Testis (tissue), 3 donors: ENCODE results near the gene COTL1. TPM values are rescaled to one million over a fixed set of nuclear protein-coding genes. Genes with fewer than 3 reads are reported as not detected.

Source experiments
- DNase-seq: peaks from one replicate; pipeline ENCODE4 v3.0.0-alpha.2; 2019
- H3K27ac ChIP-seq, 2 donors: fragments of 200-600 bp; sonication (generic); one replicate each; pipeline ENCODE4 v1.5.1; 2019
- H3K27me3 ChIP-seq: fragments of 200-600 bp; sonication (generic); one replicate; pipeline ENCODE4 v1.5.1; 2019
- H3K36me3 ChIP-seq: fragments of 200-600 bp; sonication (generic); one replicate; pipeline ENCODE4 v1.5.1; 2017; ENCODE audit warnings: low read depth; ENCODE audit errors: missing control alignments
- H3K4me1 ChIP-seq: fragments of 200-600 bp; sonication (generic); one replicate; pipeline ENCODE4 v1.5.1; 2019
- H3K4me3 ChIP-seq, 2 donors: fragments of 200-600 bp; sonication (generic); one replicate each; pipeline ENCODE4 v1.5.1; 2017 to 2019
- H3K9me3 ChIP-seq: fragments of 200-600 bp; sonication (generic); one replicate; pipeline ENCODE4 v1.5.1; 2017
- POLR2A ChIP-seq: fragments of 450-650 bp; IDR thresholded peaks from one replicate; pipeline ENCODE4 v1.6.1; 2017; ENCODE audit warnings: antibody characterized with exemption, mild to moderate bottlenecking, moderate library complexity
- WGBS, 2 donors: methylation state at CpG; one replicate each; pipeline ENCODE4 v1.1.5; 2018; 5-methylcytosine and 5-hydroxymethylcytosine counted together
- intact Hi-C: fragments of 100-400 bp; cut with DNase I; formaldehyde crosslinking; loops from one replicate; pipeline ENCODE4 v1.15.1; 2023; ENCODE audit warnings: low total_unique reads
- polyA plus RNA-seq: library from polyadenylated mRNA; stranded (reverse); fragments of 350-450 nt; fragmentation: Illumina TruSeq; extraction: RNeasy Lipid Tissue Mini Kit (QIAGEN cat#74804); gene quantifications from one replicate; pipeline ENCODE4 v1.2.3, GENCODE V29; 2014; ENCODE audit warnings: low read depth, low replicate concordance; ENCODE audit not compliant: insufficient read depth
- total RNA-seq, 2 donors: library from RNA; depleted of rRNA; stranded (reverse); fragments of >200 nt; gene quantifications; one replicate each; pipeline ENCODE4 v1.2.3, GENCODE V29; 2016
- TF ChIP-seq, protein P1 (sequence below), 3 experiments: fragments of 450-650 bp in 2 of 3; fragments of 200-600 bp in 1 of 3; sonication (generic) in 1 of 3; IDR thresholded peaks; one replicate each; pipeline ENCODE4 v1.5.1; 2016 to 2019; ENCODE audit warnings: antibody characterized with exemption in 3 of 3, mild to moderate bottlenecking in 2 of 3, moderate library complexity in 1 of 3

COTL1 gene
- total and polyA plus RNA-seq, 3 donors from 2014 or later: 56.9 to 124 (median 61.9) TPM

DNA sequence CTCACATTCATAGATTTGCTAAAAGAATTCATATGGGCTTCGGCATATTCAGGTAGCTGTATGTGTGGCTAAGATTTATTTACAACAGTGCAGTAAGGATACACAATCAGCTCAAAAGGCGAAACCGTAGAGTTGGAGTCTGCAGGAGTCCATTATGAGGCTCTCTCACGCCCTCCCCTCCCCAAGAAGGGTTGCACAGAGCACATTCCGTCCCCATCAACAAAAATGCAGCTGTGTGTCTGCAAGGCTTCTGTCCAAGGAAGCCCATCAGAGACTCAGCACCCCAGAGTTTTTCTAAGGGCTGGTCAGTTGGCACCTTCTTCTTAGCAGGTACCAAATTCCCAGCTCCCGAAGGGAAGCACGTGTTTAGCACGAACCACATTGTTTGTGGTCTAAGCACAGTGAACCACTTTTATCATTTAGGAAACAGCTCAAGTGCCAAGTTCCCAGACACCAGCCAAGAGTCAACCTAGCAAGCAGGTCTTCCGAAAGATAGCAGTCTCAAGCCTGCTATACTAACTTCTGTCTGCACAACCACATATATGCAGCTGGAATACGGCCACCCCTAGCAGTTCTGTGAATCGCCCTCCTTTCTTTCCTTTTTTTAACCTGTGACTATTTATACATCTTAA is 84.9 kb downstream of the COTL1 start:
- 66 to 75% methylated on average over 11 of the region's 11 CpGs for WGBS, 2 donors
- intact Hi-C loops: no loop called here
- Histone ChIP-seq H3K27ac (peak overlapping the region in 1 of 2 donors; percentile 60), H3K4me1 (peaks cover 18% of the 10 kb centered on the region), H3K9me3 (no peaks in the 10 kb centered on the region), H3K4me3 (no peak overlapping the region), H3K27me3 (no peaks in the 10 kb centered on the region), H3K36me3 (no peaks in the 10 kb centered on the region)
- TF ChIP-seq, protein P1, sequence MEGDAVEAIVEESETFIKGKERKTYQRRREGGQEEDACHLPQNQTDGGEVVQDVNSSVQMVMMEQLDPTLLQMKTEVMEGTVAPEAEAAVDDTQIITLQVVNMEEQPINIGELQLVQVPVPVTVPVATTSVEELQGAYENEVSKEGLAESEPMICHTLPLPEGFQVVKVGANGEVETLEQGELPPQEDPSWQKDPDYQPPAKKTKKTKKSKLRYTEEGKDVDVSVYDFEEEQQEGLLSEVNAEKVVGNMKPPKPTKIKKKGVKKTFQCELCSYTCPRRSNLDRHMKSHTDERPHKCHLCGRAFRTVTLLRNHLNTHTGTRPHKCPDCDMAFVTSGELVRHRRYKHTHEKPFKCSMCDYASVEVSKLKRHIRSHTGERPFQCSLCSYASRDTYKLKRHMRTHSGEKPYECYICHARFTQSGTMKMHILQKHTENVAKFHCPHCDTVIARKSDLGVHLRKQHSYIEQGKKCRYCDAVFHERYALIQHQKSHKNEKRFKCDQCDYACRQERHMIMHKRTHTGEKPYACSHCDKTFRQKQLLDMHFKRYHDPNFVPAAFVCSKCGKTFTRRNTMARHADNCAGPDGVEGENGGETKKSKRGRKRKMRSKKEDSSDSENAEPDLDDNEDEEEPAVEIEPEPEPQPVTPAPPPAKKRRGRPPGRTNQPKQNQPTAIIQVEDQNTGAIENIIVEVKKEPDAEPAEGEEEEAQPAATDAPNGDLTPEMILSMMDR (IDR thresholded peaks at IDR 0.05): no peak
- no peak for TF ChIP-seq POLR2A
- DNase-seq: peak; percentile 38

DNA sequence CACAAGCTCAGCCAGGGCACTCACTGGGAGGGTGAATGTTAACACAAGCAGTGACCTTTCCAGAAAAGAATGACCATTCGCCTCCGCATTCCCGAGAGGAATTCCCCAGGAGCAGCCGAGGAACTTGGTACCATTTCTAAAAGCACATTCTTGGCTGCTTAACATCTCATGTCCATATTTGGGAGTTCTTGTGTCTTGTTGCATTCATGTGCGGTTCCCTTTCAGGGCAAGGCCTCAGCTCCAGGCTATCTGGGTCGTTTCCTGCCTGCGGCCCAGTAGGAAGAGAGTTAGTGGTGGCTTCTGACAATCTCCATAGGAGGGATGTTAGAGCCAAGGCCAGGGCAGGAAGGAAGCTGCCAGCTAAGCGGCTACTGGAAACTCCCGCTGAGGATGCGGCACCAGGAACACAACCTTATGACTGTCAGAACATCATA is 85.6 kb downstream of the COTL1 start:
- peak overlapping the region in 1 of 2 donors; percentile 60 for H3K27ac ChIP-seq
- TF ChIP-seq, protein P1 (IDR thresholded peaks at IDR 0.05): no peak
- TF ChIP-seq POLR2A: no peak
- H3K36me3 ChIP-seq: no peaks in the 10 kb centered on the region
- intact Hi-C loops: no loop called here
- peak; percentile 72 for DNase-seq
- no peaks in the 10 kb centered on the region for H3K9me3 ChIP-seq
- WGBS, 2 donors: 21 to 34% methylated on average over 10 of the region's 10 CpGs
- H3K4me3 ChIP-seq: no peak overlapping the region
- H3K27me3 ChIP-seq: no peaks in the 10 kb centered on the region
- peaks cover 24% of the 10 kb centered on the region for H3K4me1 ChIP-seq

DNA sequence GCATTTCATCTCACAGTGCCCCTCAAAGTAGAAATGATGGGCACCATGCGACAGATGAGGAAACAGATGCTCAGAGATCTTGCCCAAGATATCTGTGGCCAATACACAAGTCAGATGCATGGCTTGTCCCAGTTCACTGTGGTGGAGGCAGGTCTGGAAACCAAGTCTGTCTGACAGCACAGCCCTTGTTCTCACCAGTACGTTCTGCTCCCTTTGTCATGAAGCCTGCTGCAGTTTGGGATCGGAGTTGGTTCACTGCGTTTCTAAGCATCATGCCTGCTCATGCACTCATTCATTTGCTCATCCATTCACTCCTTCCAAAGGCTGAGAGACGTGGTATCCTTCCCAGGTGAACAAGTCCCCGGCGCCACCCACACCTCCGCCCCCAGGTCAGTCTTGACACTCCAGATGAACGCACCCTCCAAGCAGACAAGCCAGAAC is 86.2 kb downstream of the COTL1 start:
- Histone ChIP-seq H3K27ac (no peak overlapping the region), H3K4me3 (no peak overlapping the region), H3K36me3 (no peaks in the 10 kb centered on the region), H3K27me3 (no peaks in the 10 kb centered on the region), H3K4me1 (peaks cover 30% of the 10 kb centered on the region), H3K9me3 (no peaks in the 10 kb centered on the region)
- 58 to 60% methylated on average over 8 to 9 of the region's 9 CpGs for WGBS, 2 donors
- TF ChIP-seq POLR2A: no peak
- TF ChIP-seq, protein P1 (IDR thresholded peaks at IDR 0.05): no peak
- no peak for DNase-seq
- intact Hi-C loops: no loop called here

DNA sequence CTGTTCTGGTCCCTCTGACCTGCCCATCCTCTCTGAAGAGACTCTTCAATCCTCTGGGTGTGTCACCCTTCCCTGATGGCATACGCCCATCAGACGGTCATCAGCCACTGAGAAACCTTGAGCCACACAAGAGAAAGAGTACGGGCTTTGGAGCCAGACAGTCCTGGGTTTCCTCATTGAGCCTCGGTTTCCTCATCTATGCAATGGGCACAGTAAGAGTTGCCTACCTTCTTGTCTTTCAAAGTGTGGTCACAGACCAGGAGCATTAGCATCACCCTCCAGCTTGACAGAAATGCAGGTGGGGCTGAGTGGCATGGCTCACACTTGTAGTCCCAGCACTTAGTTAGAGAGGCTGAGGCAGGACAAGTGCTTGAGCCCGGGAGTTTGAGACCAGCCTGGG is 87.3 kb downstream of the COTL1 start:
- intact Hi-C loops: no loop called here
- Histone ChIP-seq H3K27ac (no peak overlapping the region), H3K9me3 (no peaks in the 10 kb centered on the region), H3K27me3 (no peaks in the 10 kb centered on the region), H3K36me3 (no peaks in the 10 kb centered on the region), H3K4me1 (peaks cover 34% of the 10 kb centered on the region), H3K4me3 (no peak overlapping the region)
- WGBS, 2 donors: 95 to 97% methylated on average over 4 to 5 of the region's 5 CpGs
- no peak for DNase-seq
- TF ChIP-seq, protein P1 (IDR thresholded peaks at IDR 0.05): no peak
- TF ChIP-seq POLR2A: no peak

DNA sequence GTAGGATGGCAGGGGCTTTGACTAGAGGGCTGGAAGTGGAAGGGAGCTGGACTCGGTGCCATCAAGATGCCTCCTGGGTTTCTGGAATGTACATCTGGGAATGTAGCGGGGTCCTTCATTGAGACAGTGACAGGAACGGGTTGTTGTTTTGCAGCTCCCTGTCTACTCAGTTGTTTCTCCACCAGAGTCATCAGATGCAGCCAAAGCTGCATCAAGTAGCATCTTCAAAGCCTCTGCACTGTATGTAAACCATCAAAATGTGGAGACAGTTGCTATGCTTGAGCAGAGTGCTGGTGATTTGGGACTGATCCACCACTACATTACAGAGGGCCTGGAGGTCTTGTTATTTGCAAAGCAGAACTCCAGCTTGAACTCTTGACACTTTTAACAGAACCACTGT is 88.3 kb downstream of the COTL1 start:
- 95 to 100% methylated on average over 3 of the region's 3 CpGs for WGBS, 2 donors
- TF ChIP-seq POLR2A: no peak
- TF ChIP-seq, protein P1 (IDR thresholded peaks at IDR 0.05): no peak
- Histone ChIP-seq H3K4me1 (peaks cover 34% of the 10 kb centered on the region), H3K36me3 (no peaks in the 10 kb centered on the region), H3K9me3 (no peaks in the 10 kb centered on the region), H3K27ac (no peak overlapping the region), H3K27me3 (no peaks in the 10 kb centered on the region), H3K4me3 (no peak overlapping the region)
- DNase-seq: no peak
- intact Hi-C loops: no loop called here
